Endodermal cell (in vitro differentiated cells): Measurements from ENCODE around the gene UCKL1. TPM values are rescaled to one million over a fixed set of nuclear protein-coding genes. Genes with fewer than 3 reads are reported as not detected.

Source experiments
- DNase-seq: peaks from one replicate; pipeline ENCODE4 v3.0.0-alpha.2; 2017
- H3K27ac ChIP-seq: 2 replicates; pipeline ENCODE4 v1.5.1; 2013; ENCODE audit warnings: mild to moderate bottlenecking, low read depth, low read length, moderate library complexity
- H3K27me3 ChIP-seq: 2 replicates; pipeline ENCODE4 v1.6.1; 2013; ENCODE audit warnings: mild to moderate bottlenecking, low read length, moderate library complexity; ENCODE audit not compliant: insufficient read depth, control insufficient read depth, poor library complexity, severe bottlenecking
- H3K36me3 ChIP-seq: 2 replicates; pipeline ENCODE4 v1.7.0; 2013; ENCODE audit warnings: mild to moderate bottlenecking, low read length, moderate library complexity; ENCODE audit not compliant: control insufficient read depth, insufficient read depth
- H3K4me1 ChIP-seq: one replicate; pipeline ENCODE4 v1.7.0; 2013; ENCODE audit warnings: low read length; ENCODE audit not compliant: control insufficient read depth, insufficient read depth
- H3K4me3 ChIP-seq: 2 replicates; pipeline ENCODE4 v1.5.1; 2013; ENCODE audit warnings: mild to moderate bottlenecking, low read length, moderate library complexity
- H3K9ac ChIP-seq: 2 replicates; pipeline ENCODE4 v1.6.1; 2013; ENCODE audit warnings: mild to moderate bottlenecking, low read length, moderate library complexity; ENCODE audit not compliant: poor library complexity, severe bottlenecking; ENCODE audit errors: extremely low read depth
- H3K9me3 ChIP-seq: 2 replicates; pipeline ENCODE4 v1.6.1; 2013; ENCODE audit warnings: mild to moderate bottlenecking, low read length, moderate library complexity; ENCODE audit not compliant: control insufficient read depth
- H3K27ac Mint-ChIP-seq: 2 replicates; pipeline ENCODE4 v1.8.0; 2020; ENCODE audit warnings: mixed read lengths
- H3K27me3 Mint-ChIP-seq: 2 replicates; pipeline ENCODE4 v1.8.0; 2021; ENCODE audit warnings: mild to moderate bottlenecking, mixed read lengths; ENCODE audit not compliant: insufficient read depth
- H3K36me3 Mint-ChIP-seq: 2 replicates; pipeline ENCODE4 v1.8.0; 2020; ENCODE audit warnings: low read depth, mixed read lengths
- H3K4me1 Mint-ChIP-seq: 2 replicates; pipeline ENCODE4 v1.8.0; 2020; ENCODE audit warnings: mixed read lengths
- H3K4me3 Mint-ChIP-seq: 2 replicates; pipeline ENCODE4 v1.8.0; 2020; ENCODE audit warnings: mild to moderate bottlenecking, moderate library complexity, mixed read lengths
- H3K9me3 Mint-ChIP-seq: 2 replicates; pipeline ENCODE4 v1.8.0; 2020; ENCODE audit warnings: mild to moderate bottlenecking, mixed read lengths
- WGBS, 2 experiments: methylation state at CpG; one replicate each; pipeline versions ENCODE4 v1.1.5 to v1.1.7; 2013; ENCODE audit warnings: missing lambda C conversion rate in 2 of 2, mixed read lengths in 1 of 2; ENCODE audit not compliant: insufficient coverage in 1 of 2, insufficient read length in 1 of 2; 5-methylcytosine and 5-hydroxymethylcytosine counted together
- total RNA-seq, 2 donors: library from RNA; stranded (reverse); fragmentation: NEBNext Ultra II Directional in 1 of 2; extraction: Animal tissue kit (Norgen Biotek cat#: 25700) in 1 of 2; gene quantifications; 2 replicates in 1 of 2; 3 replicates in 1 of 2; pipeline ENCODE4 v1.2.1, GENCODE V29; 2021
- TF ChIP-seq, protein P1 (sequence below): fragments of 200-600 bp; sonication (generic); conservative IDR thresholded peaks from 2 replicates; pipeline ENCODE4 v1.5.0; 2021; ENCODE audit warnings: antibody characterized with exemption, mild to moderate bottlenecking

The UCKL1 gene
- total RNA-seq, 2 donors from 2014 or later, result 36.5 to 47.8 TPM

DNA sequence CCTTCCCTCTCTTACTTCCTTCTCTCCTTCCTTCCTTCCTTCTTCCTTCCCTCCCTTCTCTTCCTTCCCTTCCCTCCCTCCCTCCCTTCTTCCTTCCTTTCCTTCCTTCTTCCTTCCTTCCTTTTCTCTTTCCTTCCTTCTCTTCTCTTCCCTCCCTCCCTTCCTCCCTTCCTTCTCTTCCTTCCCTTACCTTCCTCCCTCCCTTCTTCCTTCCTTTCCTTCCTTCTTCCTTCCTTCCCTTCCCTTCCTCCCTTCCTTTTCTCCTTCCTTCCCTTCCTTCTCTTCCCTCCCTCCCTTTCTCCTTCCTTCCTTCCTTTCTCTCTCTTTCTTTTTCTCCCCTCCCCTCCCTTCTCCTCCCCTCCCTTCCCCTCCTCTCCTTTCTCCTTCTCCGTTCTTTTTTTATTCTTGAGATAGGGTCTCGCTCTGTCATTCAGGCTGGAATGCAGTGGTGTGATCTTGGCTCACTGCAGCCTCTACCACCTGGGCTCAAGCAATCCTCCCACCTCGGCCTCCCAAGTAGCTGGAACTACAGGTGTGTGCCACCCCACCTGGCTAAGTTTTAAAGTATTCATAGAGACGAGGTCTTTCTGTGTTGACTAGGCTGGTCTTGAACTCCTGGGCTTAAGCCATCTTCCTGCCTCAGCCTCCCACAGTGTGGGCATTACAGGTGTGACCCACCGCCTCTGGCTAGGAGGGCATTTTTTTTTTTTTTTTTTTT is 14.7 kb upstream of the UCKL1 start:
- no peak overlapping the region for H3K4me3 ChIP-seq
- Mint-ChIP-seq H3K27ac (no peak overlapping the region), H3K4me1 (peaks cover 3% of the 10 kb centered on the region), H3K27me3 (peaks cover 21% of the 10 kb centered on the region), H3K9me3 (peaks cover 16% of the 10 kb centered on the region), H3K4me3 (peak overlapping the region; percentile 57), H3K36me3 (peaks cover 29% of the 10 kb centered on the region)
- 88 to 92% methylated on average over 1 to 5 of the region's 5 CpGs for whole genome bisulfite sequencing, 2 experiments
- DNase-seq, result no peak
- no peak overlapping the region for H3K9ac ChIP-seq
- H3K27me3 ChIP-seq, result peaks cover 10% of the 10 kb centered on the region
- TF ChIP-seq, protein P1, sequence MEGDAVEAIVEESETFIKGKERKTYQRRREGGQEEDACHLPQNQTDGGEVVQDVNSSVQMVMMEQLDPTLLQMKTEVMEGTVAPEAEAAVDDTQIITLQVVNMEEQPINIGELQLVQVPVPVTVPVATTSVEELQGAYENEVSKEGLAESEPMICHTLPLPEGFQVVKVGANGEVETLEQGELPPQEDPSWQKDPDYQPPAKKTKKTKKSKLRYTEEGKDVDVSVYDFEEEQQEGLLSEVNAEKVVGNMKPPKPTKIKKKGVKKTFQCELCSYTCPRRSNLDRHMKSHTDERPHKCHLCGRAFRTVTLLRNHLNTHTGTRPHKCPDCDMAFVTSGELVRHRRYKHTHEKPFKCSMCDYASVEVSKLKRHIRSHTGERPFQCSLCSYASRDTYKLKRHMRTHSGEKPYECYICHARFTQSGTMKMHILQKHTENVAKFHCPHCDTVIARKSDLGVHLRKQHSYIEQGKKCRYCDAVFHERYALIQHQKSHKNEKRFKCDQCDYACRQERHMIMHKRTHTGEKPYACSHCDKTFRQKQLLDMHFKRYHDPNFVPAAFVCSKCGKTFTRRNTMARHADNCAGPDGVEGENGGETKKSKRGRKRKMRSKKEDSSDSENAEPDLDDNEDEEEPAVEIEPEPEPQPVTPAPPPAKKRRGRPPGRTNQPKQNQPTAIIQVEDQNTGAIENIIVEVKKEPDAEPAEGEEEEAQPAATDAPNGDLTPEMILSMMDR, result no peak
- peaks cover 24% of the 10 kb centered on the region for H3K36me3 ChIP-seq
- H3K27ac ChIP-seq, result no peak overlapping the region
- H3K4me1 ChIP-seq, result peaks cover 4% of the 10 kb centered on the region
- peaks cover 24% of the 10 kb centered on the region for H3K9me3 ChIP-seq

DNA sequence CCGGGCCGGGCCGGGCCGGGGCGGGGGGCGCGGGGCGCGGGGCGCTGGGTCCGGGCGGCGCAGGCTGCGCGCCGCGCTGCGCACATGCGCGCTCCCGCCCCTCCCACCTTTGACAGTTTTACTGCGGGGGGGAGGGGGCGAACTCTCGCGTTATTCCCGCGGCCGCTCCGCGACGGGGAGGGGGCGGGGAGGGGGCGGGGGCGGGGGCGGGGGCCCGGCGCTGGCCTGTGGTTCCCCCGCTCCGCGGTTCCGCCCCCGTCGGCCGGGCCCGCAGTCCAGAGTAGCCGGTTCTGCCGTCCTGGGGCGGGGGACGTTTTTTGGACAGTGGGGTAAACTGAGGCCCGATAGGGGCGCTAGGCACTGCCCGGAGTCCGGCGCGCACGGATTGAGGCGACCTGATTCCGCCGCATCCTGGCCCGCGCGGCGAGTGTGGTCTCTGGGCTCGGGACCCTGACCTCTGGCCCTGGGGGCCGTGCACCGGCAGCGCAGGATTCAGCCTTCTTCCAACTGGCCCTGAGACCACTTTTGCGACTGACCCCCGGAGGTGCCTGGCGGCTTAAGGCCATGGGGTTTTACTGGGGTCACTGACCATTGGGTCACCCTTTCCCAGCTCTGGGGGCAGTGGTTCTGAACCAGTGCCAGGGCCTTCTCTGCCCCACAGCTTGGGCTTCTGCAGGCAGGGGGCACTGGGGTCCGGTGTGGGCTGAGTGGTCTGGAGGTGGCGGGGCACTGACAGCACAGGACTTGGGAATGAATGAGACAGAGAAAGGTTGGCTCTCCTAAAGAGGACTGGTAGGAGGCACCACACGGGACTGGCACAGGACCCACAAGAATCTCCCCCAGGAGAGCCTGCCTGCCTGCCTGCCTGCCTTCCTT is 13.9 kb upstream of the UCKL1 start, which contains the start of gene ZNF512B:
ZNF512B (minus strand) TSS at position 93 of the 876 bp plus-strand sequence. CDS start 1,980 bp downstream, outside the sequence.
- peaks cover 10% of the 10 kb centered on the region for H3K27me3 ChIP-seq
- peak; percentile 83 for DNase-seq
- H3K9ac ChIP-seq, result peak within 1 kb of the TSS; percentile 57
- H3K27ac ChIP-seq, result no peak within 1 kb of the TSS
- peaks cover 4% of the 10 kb centered on the region for H3K4me1 ChIP-seq
- H3K9me3 Mint-ChIP-seq, result peaks cover 17% of the 10 kb centered on the region
- H3K4me1 Mint-ChIP-seq, result peaks cover 3% of the 10 kb centered on the region
- peak within 1 kb of the TSS; percentile 70 for H3K27ac Mint-ChIP-seq
- whole genome bisulfite sequencing, 2 experiments, result 7 to 13% methylated on average over 23 to 45 of the region's 73 CpGs
- peaks cover 25% of the 10 kb centered on the region for H3K9me3 ChIP-seq
- peaks cover 21% of the 10 kb centered on the region for H3K27me3 Mint-ChIP-seq
- TF ChIP-seq, protein P1, result peak; percentile 39
- peaks cover 29% of the 10 kb centered on the region for H3K36me3 Mint-ChIP-seq
- peak within 1 kb of the TSS; percentile 70 for H3K4me3 Mint-ChIP-seq
- H3K4me3 ChIP-seq, result peak within 1 kb of the TSS; percentile 86
- H3K36me3 ChIP-seq, result peaks cover 25% of the 10 kb centered on the region

DNA sequence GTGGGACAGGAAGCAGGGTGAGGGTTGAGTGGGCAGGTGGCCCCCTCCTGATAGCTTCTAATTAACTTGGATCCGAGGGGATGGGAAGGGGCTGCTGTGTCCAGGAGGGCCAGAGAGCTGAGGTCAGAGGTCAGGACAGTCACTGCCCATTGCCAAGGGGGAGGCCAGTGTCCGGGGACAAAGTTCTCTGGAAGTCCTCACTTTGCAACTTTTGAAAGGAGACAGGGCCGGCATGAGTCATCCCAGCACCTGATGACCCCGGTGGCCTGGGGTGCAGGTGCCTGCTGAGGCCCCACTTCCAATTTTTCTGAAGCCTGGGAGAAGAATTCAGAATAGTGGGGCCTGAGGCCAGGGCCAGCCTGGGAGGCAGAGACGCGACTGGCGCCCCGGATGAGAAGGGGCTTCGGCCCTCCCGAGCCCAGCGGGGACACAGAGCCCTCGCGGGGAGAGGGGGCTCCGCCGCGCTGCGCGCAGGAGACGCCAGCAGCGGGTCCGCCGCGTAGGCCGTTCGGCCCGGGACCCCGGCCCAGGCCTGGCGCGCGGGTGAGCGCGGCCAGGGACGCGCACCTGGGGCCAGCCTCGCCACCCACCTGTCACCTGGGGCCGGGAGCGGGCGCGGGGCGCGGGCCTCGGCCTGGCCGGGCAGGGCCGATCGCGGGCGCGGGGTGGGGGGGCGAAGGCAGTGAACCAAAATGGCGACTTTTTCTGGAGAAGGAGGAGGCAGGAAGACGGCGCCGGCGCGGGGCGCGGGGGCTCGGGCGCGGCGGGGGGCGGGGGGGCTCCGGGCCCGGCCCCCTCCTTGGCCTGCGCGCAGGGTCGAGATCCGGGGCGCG is 12.9 kb upstream of the UCKL1 start:
- Mint-ChIP-seq H3K27ac (peak overlapping the region; percentile 70), H3K27me3 (peaks cover 21% of the 10 kb centered on the region), H3K4me3 (peak overlapping the region; percentile 70), H3K9me3 (peaks cover 18% of the 10 kb centered on the region), H3K36me3 (peaks cover 28% of the 10 kb centered on the region), H3K4me1 (peaks cover 3% of the 10 kb centered on the region)
- H3K4me1 ChIP-seq, result peaks cover 4% of the 10 kb centered on the region
- no peak overlapping the region for H3K27ac ChIP-seq
- TF ChIP-seq, protein P1, result no peak
- peaks cover 29% of the 10 kb centered on the region for H3K36me3 ChIP-seq
- peaks cover 29% of the 10 kb centered on the region for H3K9me3 ChIP-seq
- 5 to 15% methylated on average over 9 to 54 of the region's 70 CpGs for whole genome bisulfite sequencing, 2 experiments
- H3K9ac ChIP-seq, result peak overlapping the region; percentile 57
- H3K27me3 ChIP-seq, result peaks cover 10% of the 10 kb centered on the region
- H3K4me3 ChIP-seq, result peak overlapping the region; percentile 86
- peak; percentile 73 for DNase-seq
